T-helper 2 cell treated with Interferon-gamma antibody and Interleukin-4, amounts not matched to agents 100 ng/mL and 5 ng/mL, for 36 hours (primary cell): Measurements from ENCODE around the gene RYR2. TPM values are rescaled to one million over a fixed set of nuclear protein-coding genes. Genes with fewer than 3 reads are reported as not detected.
"Not testable (repeated sequence)": the region's sequence is repeated elsewhere in the genome, so short reads cannot be mapped to it uniquely, and the experiment has no call there.

Source experiments
- intact Hi-C: fragments of 100-400 bp; cut with micrococcal nuclease; formaldehyde crosslinking; loops from one replicate; pipeline ENCODE4 v1.15.1; 2023
- total RNA-seq: library from RNA; stranded (reverse); gene quantifications from 2 replicates; pipeline ENCODE4 v1.2.3, GENCODE V29; 2022

The RYR2 gene
- total RNA-seq, 1 donor from 2014 or later: 0.39 TPM

DNA sequence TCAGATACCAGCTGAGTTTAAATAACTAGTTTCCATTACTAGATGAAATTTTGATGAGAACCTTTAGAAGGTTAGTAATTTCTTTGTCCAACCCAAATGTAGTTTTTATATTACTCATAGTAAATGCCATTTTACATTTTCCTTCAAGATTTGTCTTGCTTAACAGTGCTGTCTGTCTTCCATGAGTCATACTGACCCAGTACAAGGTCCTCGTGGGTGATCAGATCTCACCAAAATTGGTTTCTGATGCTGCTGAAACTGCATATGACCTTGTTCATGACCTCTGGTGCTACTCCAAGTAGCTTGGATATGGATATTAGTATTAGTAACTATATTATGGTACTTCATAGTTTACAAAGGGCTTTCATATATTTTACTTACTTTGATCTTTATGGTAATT is 207.1 kb downstream of the RYR2 start:
- intact Hi-C loops: no loop called here

DNA sequence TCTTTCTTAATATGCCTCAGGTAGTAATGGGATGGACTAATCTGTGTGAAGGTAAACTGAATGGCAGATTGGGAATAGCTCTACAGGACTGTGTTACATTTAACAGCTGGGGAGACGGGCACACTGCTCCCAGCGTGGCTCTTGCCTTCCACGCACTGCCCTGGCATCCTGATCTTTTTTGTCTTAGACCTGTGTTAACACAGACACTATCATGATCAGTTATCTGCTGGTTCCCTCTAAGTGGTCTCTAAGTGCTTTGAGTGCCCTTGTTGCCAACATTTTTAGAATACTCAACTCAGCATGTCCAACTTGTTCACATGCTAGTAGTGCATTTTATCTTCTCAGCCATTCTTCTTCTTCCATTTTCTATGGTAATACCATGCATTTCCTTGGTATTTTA is 208.1 kb downstream of the RYR2 start:
- intact Hi-C loops: no loop called here

DNA sequence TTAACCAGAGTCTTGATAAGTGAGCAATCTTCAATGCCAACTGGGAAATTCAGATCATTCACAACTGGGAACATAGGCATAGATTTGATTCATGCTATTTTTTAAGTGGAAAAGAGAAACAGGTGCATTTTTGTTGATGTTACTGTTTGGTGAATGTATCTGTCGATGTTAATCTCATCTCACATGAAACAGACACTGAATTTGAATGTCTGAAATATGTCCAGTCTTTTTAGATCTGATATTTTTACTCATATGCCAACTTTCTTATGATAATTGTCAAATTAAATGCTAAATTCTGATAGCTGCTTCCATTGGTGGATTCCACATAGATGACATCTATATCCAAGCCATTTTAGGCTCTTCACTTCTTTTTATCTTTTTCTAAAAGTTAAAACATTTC is 213.1 kb downstream of the RYR2 start:
- intact Hi-C loops: no loop called here

DNA sequence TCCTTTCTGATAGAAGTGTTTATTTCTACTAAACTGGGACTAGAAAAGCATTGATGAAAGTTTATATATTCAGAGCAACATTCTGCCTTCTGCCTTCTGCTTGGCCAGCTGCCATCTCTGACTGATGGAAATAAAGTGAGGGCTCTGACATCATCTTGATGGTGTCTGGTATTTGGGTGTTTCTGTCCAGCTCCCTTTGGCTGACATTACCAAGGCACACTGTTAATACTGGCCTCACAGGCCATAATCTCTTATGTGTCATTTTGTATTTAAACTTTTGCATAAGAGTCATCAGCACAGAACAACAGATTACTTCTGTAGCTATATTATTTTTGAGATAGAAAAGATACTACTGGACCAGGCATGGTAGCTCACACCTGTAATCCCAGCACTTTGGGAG is 216.9 kb downstream of the RYR2 start:
- intact Hi-C loops: no loop called here

DNA sequence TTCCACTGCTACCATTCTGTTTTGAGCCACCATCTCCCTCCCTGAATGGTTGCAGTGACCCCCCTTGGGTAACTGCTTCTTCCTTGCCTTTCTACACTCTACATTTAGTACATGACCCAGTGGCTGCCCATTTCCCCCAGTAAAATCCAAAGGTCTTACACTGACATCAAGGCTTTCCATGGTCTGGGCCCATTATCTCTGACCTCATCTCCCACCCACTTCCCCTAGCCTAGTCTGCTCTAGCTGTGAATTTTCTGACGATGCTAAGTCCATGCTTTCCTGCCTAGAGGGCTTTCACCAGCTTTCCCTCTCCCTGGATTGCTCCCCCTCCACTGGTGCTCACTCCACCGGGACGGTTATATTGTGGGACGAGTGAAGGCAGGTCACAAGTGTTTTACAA is 219.2 kb downstream of the RYR2 start:
- intact Hi-C loops: no loop called here

DNA sequence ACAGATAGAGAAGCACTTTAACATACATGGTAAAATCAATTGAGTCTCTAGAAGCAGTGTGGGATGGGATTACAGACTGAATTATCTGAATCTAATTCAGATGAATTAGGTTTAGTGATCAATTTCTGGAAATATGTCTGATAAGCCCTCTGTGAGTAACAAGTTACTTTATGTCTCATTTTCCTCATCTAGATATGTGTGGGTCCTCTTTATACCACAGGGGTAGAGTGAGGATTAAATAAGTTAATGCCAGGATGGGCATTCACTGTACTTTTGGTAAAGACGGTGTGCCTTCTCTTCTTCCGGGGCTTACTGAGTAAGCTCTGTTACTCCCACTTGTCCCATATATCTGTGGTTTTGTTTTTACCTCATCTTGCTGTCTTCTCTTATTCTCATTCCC is 225.8 kb downstream of the RYR2 start:
- intact Hi-C loops: no loop called here

DNA sequence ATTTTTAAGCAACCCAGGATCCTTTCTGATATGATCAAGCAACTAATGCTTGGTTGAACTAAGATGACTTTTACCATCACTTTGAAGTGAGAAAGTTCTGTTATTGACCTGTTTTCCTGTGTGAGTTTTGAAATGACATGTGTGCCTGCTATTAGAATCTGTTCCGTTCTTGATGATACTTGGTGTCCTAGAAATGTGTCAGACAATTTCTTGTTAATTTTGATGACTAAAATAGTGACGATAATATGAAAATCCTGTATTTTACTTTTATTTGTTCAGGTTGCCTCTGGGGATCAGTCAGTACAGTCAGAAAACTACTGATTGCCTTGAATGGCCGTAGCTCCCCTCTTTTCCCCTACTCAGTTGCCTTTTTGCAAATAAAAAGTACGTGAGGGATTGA is 228.0 kb downstream of the RYR2 start:
- intact Hi-C loops: no loop called here

DNA sequence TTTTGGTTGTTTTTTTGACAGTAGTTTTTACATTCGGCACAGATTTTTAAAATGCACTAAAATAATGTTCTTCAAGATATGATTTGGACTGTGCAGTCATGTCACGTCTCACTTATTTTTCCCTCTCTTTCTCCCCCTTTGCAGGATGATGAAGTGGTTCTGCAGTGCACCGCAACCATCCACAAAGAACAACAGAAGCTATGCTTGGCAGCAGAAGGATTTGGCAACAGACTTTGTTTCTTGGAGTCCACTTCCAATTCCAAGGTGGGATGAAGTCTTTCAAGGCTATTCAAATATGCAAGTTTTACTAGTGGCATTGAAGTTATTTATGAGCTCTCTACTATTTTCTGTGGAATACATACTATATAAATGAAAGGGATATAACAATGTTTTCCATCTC is 228.4 kb downstream of the RYR2 start:
- intact Hi-C loops: no loop called here

DNA sequence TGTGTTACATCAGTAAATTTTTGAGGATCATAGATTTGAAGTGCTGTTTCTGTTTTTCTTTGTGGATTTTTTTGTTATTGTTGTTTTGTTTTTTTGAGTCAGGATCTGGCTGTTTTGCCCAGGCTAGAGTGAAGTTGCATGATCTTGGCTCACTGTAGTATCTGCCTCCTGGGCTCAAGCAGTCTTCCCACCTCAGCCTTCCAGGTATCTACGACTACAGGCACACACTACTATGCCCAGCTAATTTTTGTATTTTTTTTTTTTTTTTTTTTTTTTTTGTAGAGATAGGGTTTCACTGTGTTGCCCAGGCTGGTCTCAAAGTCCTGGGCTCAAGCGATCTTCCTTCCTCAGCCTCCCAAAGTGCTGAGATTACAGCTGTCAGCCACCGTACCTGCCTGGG is 236.0 kb downstream of the RYR2 start:
- intact Hi-C loops: not testable (repeated sequence)

DNA sequence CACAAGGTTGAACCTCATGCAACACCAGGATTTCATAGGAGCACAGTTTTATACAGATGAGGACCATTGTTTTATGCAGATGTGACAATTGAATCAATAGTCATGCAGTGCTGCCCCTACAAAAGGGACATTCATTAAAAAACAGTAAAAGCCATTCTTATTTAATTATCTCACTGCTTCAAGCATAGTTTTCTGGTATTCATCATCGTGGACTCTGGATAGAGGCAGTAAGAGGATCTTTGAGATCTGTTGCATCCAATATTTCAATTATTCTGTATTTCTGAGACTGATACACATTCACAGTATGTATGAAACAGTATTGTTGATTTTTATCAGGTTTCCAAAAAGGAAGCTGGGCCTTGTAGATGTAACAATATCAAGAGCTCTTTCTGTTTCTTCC is 237.6 kb downstream of the RYR2 start:
- intact Hi-C loops: no loop called here

DNA sequence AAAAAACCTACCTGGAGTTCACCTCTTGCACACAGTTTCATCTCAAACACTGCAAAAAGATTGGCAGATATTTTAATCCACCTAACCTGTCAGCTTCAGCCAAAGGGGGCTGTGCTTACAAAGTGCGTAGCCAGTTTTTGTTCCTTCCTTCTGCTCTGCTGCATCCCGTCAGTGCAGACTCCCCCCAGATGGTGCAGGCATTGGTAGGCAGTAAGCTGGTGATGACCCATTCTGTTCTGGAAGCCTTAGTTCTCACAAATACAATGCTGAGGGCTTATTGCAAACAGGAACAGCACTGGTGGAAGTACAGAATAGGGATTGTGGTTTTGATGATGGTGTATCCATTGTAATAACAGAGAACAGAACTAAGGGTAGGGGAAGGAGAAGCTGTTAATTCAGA is 239.5 kb downstream of the RYR2 start:
- intact Hi-C loops: no loop called here

DNA sequence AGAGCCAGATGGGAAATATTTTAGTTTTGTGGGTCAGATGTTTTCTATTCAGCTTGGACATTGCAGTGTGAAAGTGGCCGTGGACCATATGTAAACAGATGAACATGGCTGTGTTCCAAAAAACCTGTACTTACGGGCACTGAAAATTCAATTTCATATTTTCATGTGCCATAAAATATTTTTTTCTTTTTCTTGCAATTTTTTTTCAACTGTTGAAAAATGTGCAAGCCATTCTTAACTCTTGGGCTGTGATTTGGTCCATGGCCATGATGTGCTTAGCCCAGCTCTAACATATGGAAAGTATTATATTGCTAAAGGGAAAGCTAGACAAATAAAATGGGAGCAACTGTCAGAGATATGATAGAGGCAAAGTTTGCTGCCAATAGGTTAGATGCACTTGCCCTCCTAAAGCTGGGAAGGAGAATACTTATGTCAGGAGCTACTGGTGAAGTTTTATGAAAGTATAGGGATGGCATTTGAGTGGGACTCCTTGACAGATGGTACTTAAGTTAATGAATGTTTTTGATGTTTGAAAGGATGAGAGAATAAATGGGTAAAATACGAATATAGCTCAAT is 240.3 kb downstream of the RYR2 start:
- intact Hi-C loops: no loop called here

DNA sequence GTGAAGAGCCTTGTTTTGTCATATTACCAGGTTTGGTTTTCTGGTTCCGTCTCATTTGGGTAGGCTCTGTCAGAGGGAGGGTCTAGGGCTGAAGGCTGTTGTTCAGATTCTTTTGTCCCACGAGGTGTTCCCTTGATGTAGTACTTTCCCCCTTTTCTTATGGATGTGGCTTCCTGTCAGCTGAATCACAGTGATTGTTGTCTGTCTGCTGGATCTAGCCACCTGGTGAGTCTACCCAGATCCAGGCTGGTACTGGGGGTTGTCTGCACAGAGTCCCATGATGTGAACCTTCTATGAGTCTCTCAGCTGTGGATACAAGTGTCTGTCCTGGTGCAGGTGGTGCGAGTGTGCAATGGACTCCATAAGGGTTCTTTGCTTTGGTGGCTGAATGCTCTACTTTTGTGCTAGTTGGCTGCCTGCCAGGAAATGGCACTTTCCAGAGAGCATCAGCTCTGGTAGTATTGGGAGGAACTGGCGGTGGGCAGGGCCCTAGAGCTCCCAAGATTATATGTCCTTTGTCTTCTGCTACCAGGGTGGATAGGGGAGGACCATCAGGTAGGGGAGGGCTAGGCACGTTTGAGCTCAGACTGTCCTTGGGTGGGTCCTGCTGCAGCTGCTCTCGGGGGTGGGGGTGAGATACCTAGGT is 246.0 kb downstream of the RYR2 start:
- intact Hi-C loops: no loop called here

DNA sequence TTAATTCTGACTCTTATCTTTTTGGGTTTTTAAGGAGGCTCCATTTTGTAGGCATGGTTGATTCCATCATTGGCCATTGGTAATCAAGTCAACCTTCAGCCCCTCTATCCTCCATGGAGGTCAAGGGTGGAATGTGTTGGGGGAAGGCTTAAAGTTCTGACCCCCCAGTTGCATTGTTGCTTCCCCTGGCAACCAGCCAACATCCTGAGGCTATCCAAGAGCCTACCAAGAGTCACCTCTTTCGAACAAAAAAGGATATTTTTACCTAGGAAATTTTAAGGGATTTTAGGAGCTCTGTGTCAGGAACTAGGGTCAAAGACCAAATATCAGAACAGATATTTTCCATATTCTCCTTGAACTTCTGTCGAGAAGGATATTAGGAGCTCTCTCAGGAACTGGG is 251.8 kb downstream of the RYR2 start:
- intact Hi-C loops: no loop called here

DNA sequence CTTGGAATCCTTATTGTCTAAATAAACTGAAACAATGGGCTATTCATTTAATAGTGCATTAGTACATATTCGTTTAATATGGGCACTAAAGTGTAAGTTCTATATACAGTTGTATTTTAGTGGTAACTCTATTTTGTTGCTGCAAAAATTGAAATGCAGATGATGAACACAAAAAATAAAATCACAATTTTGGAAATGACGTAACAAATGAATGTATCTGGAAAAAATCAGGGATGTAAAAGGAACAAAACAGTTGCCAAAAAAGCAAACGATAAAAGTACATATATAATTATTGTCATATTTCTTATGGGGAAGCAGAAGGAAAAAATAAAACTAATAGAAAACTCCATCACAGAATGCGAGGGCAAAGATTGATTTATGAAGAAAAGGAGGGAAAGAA is 254.9 kb downstream of the RYR2 start:
- intact Hi-C loops: no loop called here

DNA sequence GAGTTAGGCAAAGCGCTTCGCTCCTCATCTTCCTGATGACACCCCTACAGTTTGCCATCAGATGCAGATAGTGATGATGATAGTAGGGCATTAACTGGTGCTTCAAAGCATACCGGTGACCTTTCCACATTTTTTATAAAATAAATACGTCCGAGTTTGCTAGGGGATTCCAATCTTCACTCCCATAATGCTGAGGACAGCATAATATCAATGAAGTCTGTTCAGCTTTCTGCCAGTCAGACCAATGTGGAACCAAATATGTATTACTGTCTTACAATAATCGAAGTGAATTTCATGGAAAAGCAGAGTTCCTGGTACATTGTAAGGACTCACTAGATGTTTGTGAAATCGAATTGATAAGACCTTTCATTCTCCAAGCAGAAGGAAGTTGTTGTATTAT is 258.7 kb downstream of the RYR2 start:
- intact Hi-C loops: no loop called here

DNA sequence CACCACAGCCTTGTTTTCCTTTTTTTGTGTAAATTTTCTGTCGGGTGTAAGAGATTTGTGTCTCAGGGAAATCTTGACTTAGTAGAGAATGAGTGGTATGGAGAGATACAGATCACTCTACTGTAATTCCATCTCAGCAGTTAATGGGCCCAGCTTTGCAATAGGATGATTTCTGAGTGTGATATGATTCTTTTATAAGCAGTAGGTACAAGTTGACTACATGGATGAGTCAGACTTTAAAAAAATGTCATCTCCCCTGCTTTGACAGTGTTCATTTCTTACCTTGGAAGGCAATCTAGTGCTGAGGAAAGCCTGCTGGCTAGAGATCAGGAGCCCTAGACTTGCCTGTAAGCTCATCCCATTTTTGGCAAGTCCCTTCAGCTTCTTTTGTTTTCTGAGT is 261.9 kb downstream of the RYR2 start:
- intact Hi-C loops: no loop called here

DNA sequence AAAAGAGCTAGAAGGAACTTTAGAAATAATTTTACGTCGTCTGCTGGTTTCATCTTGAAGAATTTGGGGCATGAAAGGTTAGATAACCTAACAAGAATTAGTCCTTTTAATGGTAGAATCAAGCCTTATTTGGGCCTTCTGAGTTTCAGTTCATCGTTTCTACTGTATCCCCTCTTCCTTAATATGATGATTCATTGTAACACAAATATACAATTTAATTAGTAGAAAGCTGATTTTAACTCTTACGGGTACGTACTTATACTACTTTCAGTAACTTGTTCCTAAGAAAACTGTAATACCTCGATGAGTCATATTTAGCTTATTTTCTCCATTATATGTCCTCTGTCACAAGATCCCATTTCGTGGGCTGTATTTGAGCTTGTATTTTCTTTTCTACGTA is 264.7 kb downstream of the RYR2 start:
- intact Hi-C loops: no loop called here

DNA sequence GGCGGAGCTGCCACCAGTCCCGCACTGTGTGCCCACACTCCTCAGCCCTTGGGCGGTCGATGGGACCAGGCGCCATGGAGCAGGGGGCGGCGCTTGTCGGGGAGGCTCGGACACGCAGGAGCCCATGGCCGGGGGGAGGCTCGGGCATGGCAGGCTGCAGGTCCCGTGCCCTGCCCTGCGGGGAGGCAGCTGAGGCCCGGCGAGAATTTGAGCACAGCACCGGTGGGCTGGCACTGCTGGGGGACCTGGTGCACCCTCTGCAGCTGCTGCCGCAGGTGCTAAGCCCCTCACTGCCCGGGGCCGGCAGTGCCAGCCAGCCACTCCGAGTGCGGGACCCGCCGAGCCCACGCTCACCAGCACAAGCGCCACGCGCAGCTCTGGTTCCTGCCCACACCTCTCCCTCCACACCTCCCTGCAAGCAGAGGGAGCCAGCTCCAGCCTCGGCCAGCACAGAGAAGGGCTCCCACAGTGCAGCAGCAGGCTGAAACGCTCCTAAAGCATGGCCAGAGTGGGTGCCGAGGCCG is 267.7 kb downstream of the RYR2 start:
- intact Hi-C loops: no loop called here

DNA sequence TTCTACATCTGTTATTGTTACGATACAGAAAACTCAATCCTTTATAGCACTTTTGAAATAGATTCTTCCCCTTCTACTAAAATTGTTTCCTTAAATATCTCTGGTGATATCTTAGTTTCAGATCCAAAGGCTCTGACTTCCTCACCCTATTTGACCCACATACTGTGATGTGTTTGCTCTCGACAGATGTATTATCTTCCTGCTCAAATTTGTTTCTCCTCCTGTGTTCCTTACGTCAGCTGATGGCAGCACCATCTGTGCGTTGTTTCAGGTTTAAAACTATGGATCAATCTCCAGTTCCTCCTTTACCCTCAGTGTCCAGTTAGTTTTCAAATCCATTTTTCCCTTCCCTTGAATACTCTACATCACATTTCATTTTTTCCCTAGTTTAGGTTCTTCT is 274.4 kb downstream of the RYR2 start:
- intact Hi-C loops: no loop called here

DNA sequence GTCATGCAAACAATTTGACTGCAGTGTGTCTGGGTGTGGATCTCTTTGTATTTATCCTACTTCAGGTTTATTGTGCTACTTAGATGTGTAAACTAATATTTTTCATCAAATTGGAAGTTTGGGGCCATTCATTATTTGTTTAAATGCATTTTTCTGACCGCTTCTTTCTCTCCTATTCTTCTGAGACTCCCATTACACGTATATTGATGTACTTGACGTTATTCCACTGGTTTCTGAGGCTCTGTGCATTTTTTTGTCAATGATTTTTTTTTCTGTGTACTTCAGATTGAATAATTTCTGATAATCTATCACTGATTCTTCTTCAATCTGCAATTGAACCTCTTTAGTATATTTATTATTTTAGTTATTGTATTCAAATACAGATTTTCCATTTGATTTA is 276.8 kb downstream of the RYR2 start:
- intact Hi-C loops: no loop called here

DNA sequence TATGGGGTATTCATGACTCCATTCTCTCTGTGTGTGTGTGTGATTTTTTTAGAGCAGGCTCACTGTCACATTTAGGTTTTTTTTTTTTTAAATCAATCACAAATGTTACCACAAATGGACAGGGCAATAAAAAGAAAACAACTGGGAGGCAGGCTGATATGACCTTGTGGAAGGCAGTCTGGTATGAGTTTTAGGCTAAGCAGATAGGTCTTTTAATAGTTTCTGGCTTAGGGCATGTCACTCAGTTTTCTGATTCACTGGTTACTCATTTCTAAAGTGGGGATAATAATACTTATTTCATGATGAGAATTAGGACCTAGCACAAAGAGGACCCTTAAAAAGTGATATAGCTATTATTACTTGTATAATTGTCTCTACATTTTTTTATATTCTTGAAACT is 278.9 kb downstream of the RYR2 start:
- intact Hi-C loops: no loop called here

DNA sequence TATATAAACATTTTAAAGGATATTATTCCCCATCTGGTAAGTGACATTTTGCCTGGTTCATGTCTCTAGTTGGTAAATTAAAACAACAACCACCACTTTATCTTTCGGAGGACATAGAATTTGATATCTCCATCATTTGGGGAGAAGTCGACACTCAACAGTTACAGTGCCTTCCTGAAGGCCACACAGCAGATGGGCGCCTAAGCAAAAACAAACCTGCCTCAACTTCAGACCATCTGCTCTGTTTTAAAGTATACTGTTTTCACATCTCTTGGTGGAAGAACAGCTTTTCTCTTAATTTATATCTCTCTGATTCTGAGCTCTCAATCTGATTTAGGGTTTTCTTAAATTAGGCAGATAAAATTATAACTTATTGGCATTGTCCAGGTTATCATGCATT is 282.2 kb downstream of the RYR2 start:
- intact Hi-C loops: no loop called here

DNA sequence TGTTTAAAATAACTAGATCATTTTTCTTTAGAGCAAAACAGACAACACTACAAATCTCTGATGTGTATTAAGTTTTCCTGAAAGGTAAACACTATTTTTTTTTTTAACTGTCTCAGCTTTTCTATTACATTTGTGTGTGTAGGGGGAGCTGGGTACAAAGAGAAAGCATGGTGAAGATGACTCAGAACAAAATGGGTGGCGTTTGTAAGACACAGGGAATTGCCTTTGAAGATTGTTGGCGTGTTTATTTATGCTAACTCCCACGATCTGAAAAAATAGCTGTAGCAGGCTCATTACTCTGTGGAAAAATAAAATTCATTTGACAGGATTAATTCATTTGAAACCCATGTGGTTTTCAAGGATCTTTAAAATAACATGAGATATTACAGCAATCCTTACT is 285.1 kb downstream of the RYR2 start:
- intact Hi-C loops: no loop called here
